ENCODE data around the gene MCOLN2. TPM values are rescaled to one million over a fixed set of nuclear protein-coding genes. Genes with fewer than 3 reads are reported as not detected.
"Not testable (repeated sequence)": the region's sequence is repeated elsewhere in the genome, so short reads cannot be mapped to it uniquely, and the experiment has no call there.

Gene MCOLN2
- total RNA-seq, 1 experiment from 2014 or later = not detected

GRCh38 chr1:84986561-84986960, 10.4 kb downstream of the MCOLN2 start:
- DNase-seq (ENCODE audit: low spot score) = not testable (repeated sequence)

DNA sequence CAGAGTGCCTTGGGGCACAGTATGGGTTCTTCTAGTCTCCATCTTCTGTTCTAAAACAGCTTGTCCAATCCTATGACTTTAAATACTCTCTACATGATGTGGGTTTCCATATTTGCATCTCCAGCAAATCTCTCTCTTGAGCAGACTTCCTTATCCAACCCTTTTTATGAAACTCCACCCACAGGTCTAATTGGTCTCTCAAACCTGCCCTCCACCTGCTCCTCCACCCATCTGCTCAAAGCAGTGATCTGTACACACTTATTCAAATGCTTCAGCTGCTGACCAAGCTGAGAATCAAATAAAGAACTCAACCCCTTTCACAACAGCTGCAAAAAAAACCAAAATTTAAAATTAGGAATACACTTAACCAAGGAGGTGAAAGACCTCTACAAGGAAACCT, 11.5 kb downstream of the MCOLN2 start:
- no peak for DNase-seq (ENCODE audit: low spot score)

GRCh38 chr1:84982395-84982794, 14.5 kb downstream of the MCOLN2 start:
- DNase-seq (ENCODE audit: low spot score) = no peak

DNA sequence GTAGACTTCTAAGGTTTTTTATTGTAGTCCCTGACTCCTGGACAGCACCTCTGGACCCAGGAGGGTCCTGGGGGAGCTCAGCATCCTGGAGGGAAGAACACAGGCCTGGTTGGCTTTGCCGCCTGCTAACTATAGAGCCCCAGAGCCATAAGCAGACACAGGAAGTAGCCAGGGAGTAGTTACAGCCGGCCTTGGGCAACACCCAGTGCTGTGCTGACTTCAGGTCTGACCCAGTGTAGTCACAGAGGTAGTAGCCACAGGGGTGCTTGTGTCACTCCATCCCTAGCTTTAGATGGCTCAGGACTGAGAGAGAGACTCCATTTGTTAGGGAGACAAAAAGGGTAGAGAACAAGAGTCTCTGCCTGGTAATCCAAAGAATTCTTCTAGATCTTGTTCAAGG, 21.9 kb downstream of the MCOLN2 start:
- no peak for DNase-seq (ENCODE audit: low spot score)

DNA sequence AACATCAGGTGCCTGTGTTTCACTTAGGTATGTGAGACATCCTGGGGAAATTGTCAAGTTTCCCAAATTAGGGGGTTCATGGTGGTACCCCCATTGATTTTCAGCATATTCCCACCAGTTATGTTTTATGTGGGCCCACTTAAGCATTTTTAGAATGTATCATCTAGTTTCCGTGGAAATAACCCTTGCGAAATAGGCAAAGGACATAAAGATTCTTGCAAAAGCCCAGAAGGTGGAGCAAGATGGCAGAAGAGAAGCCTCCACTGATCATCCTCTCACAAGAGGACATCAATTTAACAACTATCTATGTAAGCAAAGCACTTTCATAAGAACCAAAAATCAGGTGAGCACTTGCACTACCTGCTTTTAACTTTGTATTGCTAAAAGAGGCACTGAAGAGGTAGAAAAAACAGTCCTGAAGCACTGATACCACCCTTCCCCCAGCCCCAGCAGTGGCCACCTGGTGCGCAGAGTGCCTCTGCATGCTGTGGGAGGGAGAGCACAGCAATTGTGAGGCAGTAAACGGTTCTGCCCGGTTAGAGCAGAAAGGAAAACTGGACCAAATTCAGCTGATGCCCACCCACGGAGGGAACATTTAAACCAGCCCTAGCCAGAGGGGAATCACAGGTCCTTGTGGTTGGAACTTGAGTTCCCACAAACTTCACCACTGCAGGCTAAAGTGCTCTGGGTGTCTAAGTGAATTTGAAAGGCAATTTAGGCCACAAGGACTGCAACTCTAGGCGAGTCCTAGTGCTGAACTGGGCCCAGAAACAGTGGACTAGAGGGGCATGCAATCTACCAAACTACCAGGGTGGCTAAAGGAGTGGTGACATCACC, 23.2 kb downstream of the MCOLN2 start:
- no peak for DNase-seq (ENCODE audit: low spot score)

DNA sequence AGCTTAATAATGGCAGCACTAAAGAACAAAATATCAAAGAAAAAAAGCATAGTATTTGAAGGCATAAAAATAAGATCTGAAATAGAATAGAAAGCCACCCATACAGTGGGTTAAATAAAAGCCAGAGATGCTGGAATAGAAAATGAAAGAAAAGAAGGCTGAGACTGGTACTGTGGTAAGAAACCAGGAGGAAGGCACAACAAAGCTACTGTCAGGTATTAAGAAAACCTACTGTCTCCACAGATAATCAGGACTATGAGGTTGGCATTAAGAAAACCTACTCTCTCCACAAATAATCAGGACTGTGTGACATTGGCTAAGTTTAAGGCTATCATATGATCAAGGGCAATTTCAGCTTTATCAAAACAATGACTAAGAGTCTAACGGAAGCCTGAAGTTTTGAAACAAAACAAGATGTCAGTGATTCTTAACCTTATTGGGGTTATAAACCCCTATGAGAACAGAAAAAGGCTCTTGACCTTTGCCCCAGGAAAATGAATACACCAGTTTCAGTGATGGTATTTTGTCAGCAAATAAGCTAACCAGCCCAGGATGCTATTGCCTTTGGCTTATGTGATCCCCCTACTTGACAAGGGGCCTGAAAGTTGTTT, 24.4 kb downstream of the MCOLN2 start:
- DNase-seq (ENCODE audit: low spot score) = no peak

DNA sequence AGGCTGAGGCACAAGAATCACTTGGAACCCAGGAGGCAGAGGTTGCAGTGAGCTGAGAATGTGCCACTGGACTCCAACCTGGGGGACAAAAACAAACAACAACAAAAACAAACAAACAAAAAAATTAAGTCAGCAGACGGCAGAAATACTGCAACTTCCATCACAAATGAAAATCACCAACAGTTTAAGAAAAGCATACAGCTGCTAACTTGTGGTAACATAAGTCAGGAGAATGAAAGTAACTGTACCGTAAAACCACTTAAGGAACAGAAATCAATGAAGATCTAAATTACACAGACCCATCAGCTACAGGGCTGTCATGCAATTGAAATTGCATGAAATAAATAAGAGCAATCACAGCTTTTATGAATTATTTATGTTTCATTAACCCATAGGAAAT, 25.0 kb downstream of the MCOLN2 start:
- DNase-seq (ENCODE audit: low spot score) = no peak

DNA sequence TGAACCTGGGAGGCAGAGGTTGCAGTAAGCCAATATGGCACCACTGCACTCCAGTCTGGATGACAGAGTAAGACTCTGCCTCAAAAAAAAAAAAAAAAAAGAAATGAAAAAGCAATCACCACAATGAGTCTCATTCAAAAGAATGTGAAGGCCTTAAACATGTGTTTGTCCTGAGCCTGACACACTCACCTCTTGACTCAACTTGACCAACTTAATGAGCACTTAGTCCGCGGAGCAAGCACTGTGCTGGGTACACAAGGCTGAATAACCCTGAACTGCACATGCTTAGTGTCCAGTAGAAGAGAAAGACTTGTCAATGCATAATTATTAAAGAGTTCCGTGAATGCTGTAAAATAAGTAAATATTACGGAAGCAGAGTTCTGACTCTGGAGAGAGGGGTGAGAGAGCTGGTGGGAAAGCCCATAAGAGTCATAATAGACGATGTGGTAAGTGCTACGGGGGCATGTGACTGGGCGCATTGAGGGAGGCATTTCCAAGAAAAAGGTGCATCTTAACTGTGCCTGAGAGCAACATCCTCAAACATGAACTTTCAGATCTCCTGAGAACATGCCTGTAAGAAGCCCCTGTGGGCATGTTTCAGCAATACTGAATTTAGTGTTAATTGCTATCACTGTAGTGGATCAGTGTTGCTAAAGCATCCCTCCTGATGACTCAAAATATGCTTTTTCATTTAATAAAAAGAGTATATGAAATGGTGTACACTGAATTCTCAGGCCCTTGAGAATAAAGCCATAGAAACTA, 27.2 kb downstream of the MCOLN2 start:
- DNase-seq (ENCODE audit: low spot score) = no peak

GRCh38 chr1:84968865-84969264, 28.0 kb downstream of the MCOLN2 start:
- DNase-seq (ENCODE audit: low spot score) = no peak

DNA sequence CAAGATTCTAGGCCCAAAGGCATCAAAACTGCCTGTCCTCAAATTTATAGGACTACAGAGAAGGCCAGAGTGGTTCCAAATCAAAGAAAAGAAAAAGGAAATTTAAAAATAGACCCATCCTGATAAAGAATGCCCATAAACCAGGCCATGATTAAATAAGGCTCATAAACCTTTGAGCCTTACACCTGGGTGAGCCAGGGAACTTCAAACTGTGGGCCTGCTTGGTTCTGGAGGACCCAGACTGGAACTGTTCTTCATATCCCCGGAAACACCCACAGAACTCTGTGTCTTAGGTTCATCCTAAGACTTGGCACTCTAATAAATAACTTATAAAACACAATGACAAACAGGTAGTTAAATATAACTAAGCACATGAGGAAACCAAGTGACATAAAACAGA, 28.8 kb downstream of the MCOLN2 start:
- DNase-seq (ENCODE audit: low spot score) = no peak

DNA sequence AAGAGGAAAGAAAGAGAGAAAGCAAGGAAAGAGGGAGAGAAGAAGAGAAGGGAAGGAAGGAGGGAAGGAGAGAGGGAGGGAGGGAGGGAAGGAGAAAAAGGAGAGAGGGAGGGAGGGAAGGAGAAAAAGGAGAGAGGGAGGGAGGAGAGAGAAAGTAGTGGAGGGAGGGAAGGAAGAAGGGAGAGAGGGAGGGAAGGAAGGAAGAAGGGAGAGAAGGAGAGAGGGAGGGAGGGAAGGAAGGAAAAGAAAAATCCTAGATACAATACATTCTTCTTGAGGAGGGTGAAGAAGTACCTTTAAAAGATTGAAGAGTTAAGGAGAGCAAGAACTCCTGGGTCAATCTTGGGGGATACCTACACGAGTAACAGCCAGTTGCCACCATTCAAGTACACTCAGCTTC, 29.2 kb downstream of the MCOLN2 start:
- no peak for DNase-seq (ENCODE audit: low spot score)

DNA sequence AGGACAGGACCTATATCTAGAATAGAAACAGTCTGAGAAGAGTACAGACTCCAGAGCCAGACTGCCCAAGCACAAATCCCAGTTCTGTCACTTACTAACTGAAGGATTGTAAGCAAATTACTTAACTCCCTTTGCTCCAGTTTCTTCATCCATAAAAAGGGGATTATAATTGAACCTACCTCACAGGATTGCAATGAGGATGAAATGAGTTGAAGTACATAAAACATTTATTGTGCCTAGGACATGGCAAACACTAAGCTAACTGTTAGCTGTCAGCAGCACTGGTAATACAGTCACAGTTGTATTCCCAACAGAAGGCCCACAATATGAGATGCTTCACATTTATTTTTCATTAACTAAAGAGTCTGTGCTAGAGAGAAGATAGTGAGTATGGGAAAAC, 33.9 kb downstream of the MCOLN2 start:
- DNase-seq (ENCODE audit: low spot score) = no peak

- no peak for DNase-seq (ENCODE audit: low spot score)
Observed at GRCh38 chr1:84961316-84961715, 35.6 kb downstream of the MCOLN2 start.

DNA sequence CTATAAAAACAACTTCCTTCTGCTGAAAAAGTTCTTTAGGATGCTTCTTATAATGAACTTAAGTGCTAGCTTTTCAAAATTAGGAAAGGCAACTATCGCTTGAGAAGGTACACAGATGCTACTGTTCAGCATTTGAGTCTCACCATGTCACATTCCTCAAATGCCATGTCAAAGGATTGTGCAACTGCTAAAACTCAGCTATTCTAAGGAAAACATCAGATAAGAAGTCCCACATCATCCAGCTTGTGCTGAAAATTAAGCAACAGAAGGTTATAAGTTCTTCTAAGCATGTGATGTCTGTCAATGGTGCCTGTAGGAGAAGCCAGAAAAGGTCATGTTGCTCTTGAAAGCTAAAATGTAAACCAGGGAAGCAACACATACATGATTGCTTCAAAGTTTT, 36.5 kb downstream of the MCOLN2 start:
- no peak for DNase-seq (ENCODE audit: low spot score)

DNA sequence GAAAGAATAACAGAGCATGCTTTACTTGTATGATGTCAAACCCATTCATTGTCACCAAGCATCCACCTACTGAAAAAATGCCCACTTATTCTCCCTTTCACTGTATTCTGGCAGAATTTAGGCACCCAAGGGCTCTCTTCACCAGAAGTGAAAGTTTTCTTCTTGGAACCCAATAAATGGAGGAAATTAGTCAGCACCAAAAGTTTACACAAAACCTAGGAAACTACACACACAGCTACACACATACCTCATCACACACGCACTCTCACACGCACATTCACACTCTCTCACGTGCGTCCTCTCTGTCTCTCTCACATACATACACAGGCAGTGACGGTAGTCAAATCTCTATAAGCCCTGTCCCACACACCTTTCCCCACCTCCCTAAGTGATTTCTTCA, 37.6 kb downstream of the MCOLN2 start:
- no peak for DNase-seq (ENCODE audit: low spot score)

DNA sequence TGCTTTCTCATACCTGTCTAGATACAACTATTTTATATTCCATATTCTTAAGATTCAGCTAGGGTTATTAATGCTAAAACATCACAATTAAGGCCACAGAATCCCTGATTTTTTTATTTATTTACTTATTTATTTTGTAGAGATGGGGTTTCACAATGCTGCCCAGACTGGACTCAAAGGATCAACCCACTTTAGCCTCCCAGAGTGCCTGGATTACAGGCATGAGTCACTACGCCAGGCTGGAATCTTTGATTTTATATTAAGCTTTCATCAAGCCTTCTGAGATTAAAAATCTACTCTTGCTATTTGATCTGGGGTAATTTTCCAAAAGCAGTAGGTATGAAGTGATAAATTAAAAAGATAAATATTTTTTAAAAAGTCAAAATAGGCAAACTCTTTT, 38.9 kb downstream of the MCOLN2 start:
- no peak for DNase-seq (ENCODE audit: low spot score)

DNA sequence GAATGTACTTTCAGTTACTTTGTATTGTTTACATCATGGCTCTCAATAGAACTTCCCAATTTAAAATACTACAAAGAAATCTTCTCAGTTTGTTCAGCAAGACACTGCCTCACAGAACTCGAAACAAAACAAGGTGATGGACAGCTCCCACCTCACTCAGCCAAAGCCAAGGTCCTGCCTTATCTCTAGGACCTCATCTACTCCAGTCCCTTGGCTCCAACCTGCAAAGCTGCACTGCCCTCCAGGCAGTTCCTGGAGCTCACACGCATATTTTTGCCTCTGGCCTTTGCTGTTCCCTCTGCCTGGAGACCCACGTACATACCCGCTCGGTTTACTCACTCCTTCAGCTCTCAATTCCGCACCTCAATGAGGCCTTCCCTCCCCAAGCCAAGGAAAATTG, 40.3 kb downstream of the MCOLN2 start:
- no peak for DNase-seq (ENCODE audit: low spot score)

DNA sequence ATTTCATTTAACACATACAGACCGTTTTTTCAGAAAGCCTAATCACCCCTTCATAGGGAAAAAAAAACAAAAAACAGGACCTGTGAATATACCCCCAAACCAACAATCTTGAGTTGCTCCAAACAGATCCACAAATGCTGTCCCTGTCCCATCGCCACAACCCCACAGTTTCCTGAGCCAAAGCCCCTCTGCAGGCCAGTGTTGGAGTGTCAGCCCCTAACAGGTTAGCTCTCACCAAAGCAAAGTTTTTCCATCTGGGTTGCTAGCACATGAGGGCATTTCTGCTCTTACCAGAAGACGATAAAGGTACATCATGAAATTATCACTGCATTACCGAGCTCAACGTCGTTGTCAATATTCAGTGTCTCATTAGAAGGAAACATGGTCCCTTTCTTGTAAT, 40.8 kb downstream of the MCOLN2 start:
- DNase-seq (ENCODE audit: low spot score) = no peak

- DNase-seq (ENCODE audit: low spot score) = no peak
Observed at GRCh38 chr1:84949664-84950063, 47.2 kb downstream of the MCOLN2 start.

- DNase-seq (ENCODE audit: low spot score) = no peak
Observed at GRCh38 chr1:84947536-84948410, 49.1 kb downstream of the MCOLN2 start.

- no peak for DNase-seq (ENCODE audit: low spot score)
Observed at GRCh38 chr1:84946631-84947030, 50.3 kb downstream of the MCOLN2 start.

All from HT-29 (cell line).